ENCODE results near the gene CEP290.
A peak's percentile ranks its signal among the peaks of the same experiment; 100 is the strongest.
"Not testable (repeated sequence)": the region's sequence is repeated elsewhere in the genome, so short reads cannot be mapped to it uniquely, and the experiment has no call there.

CEP290 gene

GRCh38 chr12:88144037-88144436 lies 2.1 kb upstream of the CEP290 start:
- no peak for DNase-seq

- DNase-seq = peak; percentile 32
Measured at GRCh38 chr12:88142610-88142991, 713 bp upstream of the CEP290 start.

GRCh38 chr12:88141425-88141773 lies 489 bp downstream of the CEP290 start:
- DNase-seq = no peak

GRCh38 chr12:88139711-88140110 lies 2.2 kb downstream of the CEP290 start:
- not testable (repeated sequence) for DNase-seq

- not testable (repeated sequence) for DNase-seq
Measured at GRCh38 chr12:88133181-88133580, 8.7 kb downstream of the CEP290 start.

GRCh38 chr12:88132392-88132791 lies 9.5 kb downstream of the CEP290 start:
- DNase-seq = no peak

- no peak for DNase-seq
Measured at GRCh38 chr12:88127855-88128254, 14.0 kb downstream of the CEP290 start.

- no peak for DNase-seq
Measured at GRCh38 chr12:88127099-88127498, 14.8 kb downstream of the CEP290 start.

- DNase-seq = no peak
Measured at GRCh38 chr12:88122666-88123065, 19.2 kb downstream of the CEP290 start.

GRCh38 chr12:88113871-88114270 lies 28.0 kb downstream of the CEP290 start:
- DNase-seq = no peak

- DNase-seq = no peak
Measured at GRCh38 chr12:88111074-88111652, 30.7 kb downstream of the CEP290 start.

GRCh38 chr12:88108021-88108420 lies 33.9 kb downstream of the CEP290 start:
- no peak for DNase-seq

GRCh38 chr12:88093573-88093972 lies 48.3 kb downstream of the CEP290 start:
- DNase-seq = no peak

GRCh38 chr12:88092771-88093170 lies 49.1 kb downstream of the CEP290 start:
- no peak for DNase-seq

- no peak for DNase-seq
Measured at GRCh38 chr12:88084210-88084609, 57.7 kb downstream of the CEP290 start.

GRCh38 chr12:88083634-88084033 lies 58.3 kb downstream of the CEP290 start:
- DNase-seq = no peak

- no peak for DNase-seq
Measured at GRCh38 chr12:88081247-88081646, 60.6 kb downstream of the CEP290 start.

GRCh38 chr12:88067301-88067700 lies 74.6 kb downstream of the CEP290 start:
- DNase-seq = no peak

- no peak for DNase-seq
Measured at GRCh38 chr12:88063375-88063774, 78.5 kb downstream of the CEP290 start.

- DNase-seq = no peak
Measured at GRCh38 chr12:88062474-88062873, 79.4 kb downstream of the CEP290 start.

- DNase-seq = no peak
Measured at GRCh38 chr12:88058719-88059077, 83.2 kb downstream of the CEP290 start.

GRCh38 chr12:88057994-88058718 lies 83.7 kb downstream of the CEP290 start:
- DNase-seq = no peak

- no peak for DNase-seq
Measured at GRCh38 chr12:88056571-88056970, 85.3 kb downstream of the CEP290 start.

- no peak for DNase-seq
Measured at GRCh38 chr12:88052686-88053085, 89.2 kb downstream of the CEP290 start.

GRCh38 chr12:88044035-88044434 lies 97.9 kb downstream of the CEP290 start:
- DNase-seq = no peak

Data from stimulated activated CD4-positive, alpha-beta T cell treated with anti-CD3 and anti-CD28 coated beads, Interleukin-4, amount 100 ng/mL, for 1 hour (primary cell).